Hepatocyte (in vitro differentiated cells): ENCODE measurements around the gene LRRC41.

Source experiments
- EZH2 ChIP-seq: fragments of 200-600 bp; sonication (generic); IDR thresholded peaks from 2 replicates; pipeline ENCODE4 v1.6.1; 2016; ENCODE audit warnings: antibody characterized with exemption, mild to moderate bottlenecking, borderline replicate concordance
- TF ChIP-seq, protein P1 (sequence below): fragments of 200-600 bp; sonication (generic); IDR thresholded peaks from 2 replicates; pipeline ENCODE4 v1.5.1; 2016; ENCODE audit warnings: antibody characterized with exemption, mild to moderate bottlenecking; ENCODE audit not compliant: poor library complexity

DNA sequence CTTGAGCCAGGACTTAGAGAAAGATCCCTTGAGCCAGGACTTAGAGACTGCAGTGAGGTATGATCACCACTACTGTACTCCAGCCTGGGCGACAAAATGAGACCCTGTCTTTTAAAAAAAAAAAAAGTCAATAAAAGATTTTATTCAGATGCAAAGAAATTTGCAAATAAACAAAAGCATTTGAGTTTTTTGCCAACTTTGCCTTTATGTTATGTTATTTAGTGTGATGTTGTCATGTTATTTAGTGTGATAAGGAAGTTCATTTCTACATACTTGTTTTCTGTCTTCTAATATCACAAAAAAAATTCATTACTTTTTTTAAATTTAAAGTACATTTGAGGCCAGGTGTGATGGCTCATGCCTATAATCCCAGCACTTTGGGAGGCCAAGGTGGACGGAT lies 46.9 kb downstream of the LRRC41 start:
- TF ChIP-seq, protein P1, sequence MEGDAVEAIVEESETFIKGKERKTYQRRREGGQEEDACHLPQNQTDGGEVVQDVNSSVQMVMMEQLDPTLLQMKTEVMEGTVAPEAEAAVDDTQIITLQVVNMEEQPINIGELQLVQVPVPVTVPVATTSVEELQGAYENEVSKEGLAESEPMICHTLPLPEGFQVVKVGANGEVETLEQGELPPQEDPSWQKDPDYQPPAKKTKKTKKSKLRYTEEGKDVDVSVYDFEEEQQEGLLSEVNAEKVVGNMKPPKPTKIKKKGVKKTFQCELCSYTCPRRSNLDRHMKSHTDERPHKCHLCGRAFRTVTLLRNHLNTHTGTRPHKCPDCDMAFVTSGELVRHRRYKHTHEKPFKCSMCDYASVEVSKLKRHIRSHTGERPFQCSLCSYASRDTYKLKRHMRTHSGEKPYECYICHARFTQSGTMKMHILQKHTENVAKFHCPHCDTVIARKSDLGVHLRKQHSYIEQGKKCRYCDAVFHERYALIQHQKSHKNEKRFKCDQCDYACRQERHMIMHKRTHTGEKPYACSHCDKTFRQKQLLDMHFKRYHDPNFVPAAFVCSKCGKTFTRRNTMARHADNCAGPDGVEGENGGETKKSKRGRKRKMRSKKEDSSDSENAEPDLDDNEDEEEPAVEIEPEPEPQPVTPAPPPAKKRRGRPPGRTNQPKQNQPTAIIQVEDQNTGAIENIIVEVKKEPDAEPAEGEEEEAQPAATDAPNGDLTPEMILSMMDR: no peak
- no peak for TF ChIP-seq EZH2
